Measurements from ENCODE around the gene KDM5C. TPM values are rescaled to one million over a fixed set of nuclear protein-coding genes. Genes with fewer than 3 reads are reported as not detected.

KDM5C gene
- total RNA-seq, 1 experiment from 2014 or later, result 112 TPM

DNA sequence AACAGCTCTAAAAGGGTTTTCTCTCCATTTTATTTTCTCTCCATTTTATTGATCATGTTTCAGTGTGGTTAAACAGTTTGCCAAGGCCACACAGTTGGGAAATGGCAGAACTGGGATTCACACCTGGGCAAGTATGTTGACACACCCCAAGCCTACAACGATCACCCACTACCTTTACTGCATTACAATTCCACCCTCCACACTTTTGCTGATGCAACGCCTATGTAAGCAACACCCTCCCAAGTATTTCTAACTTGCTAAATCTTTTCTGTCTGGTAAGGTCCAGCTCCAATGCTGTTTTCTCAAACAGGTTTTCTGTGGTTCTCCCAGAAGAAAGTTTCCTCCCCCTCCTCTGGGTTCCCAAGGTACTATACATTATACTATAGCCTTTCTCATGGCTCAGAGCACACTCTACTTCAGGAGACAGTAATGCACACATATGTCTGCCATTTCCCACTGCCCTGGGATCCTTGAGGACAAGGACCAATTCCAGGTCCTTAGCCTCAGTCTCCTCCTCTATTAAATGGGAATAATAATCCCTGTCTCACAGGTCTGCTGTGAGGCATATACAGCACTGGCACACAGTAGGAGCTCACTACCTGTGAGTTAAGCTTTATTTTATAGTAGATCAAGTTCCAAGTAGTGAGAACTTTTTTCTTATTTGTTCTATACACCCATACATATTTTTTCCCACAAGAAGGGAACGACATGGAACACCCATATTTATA, 28.4 kb upstream of the KDM5C start (continued):
- TF ChIP-seq, protein P1, sequence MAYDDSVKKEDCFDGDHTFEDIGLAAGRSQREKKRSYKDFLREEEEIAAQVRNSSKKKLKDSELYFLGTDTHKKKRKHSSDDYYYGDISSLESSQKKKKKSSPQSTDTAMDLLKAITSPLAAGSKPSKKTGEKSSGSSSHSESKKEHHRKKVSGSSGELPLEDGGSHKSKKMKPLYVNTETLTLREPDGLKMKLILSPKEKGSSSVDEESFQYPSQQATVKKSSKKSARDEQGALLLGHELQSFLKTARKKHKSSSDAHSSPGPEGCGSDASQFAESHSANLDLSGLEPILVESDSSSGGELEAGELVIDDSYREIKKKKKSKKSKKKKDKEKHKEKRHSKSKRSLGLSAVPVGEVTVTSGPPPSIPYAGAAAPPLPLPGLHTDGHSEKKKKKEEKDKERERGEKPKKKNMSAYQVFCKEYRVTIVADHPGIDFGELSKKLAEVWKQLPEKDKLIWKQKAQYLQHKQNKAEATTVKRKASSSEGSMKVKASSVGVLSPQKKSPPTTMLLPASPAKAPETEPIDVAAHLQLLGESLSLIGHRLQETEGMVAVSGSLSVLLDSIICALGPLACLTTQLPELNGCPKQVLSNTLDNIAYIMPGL (CRISPR knock-in tag; IDR thresholded peaks at IDR 0.05), result no peak

GRCh38 chrX:53251307-53251706, 26.3 kb upstream of the KDM5C start:
- ChIA-PET CTCF (no interaction called here), POLR2A (no interaction called here)
- ATAC-seq (no peak), DNase-seq (ENCODE audit: low spot score) (no peak)
- H3K27me3 Mint-ChIP-seq (ENCODE audit: low read depth), result no peaks in the 10 kb centered on the region
- TF ChIP-seq ZNF396 (CRISPR knock-in tag; IDR thresholded peaks at IDR 0.05; ENCODE audit: borderline replicate concordance) (no peak), ZNF121 (CRISPR knock-in tag; IDR thresholded peaks at IDR 0.05) (no peak), ETV6 (CRISPR knock-in tag; IDR thresholded peaks at IDR 0.05) (no peak), MXD4 (CRISPR knock-in tag; IDR thresholded peaks at IDR 0.05; ENCODE audit: borderline replicate concordance) (no peak), GRHL2 (CRISPR knock-in tag; IDR thresholded peaks at IDR 0.05; ENCODE audit: insufficient replicate concordance, severe bottlenecking) (no peak), SMAD4 (CRISPR knock-in tag; IDR thresholded peaks at IDR 0.05) (no peak), KAT7 (CRISPR knock-in tag; IDR thresholded peaks at IDR 0.05; ENCODE audit: borderline replicate concordance) (no peak), TP53 (CRISPR knock-in tag; IDR thresholded peaks at IDR 0.05) (no peak), CREM (CRISPR knock-in tag; IDR thresholded peaks at IDR 0.05) (no peak)
- H3K4me1 Mint-ChIP-seq, result no peaks in the 10 kb centered on the region
- peaks cover 26% of the 10 kb centered on the region for H3K36me3 Mint-ChIP-seq
- H3K9me3 Mint-ChIP-seq, result no peaks in the 10 kb centered on the region
- no peak overlapping the region for H3K27ac Mint-ChIP-seq
- H3K4me3 Mint-ChIP-seq, result no peak overlapping the region

DNA sequence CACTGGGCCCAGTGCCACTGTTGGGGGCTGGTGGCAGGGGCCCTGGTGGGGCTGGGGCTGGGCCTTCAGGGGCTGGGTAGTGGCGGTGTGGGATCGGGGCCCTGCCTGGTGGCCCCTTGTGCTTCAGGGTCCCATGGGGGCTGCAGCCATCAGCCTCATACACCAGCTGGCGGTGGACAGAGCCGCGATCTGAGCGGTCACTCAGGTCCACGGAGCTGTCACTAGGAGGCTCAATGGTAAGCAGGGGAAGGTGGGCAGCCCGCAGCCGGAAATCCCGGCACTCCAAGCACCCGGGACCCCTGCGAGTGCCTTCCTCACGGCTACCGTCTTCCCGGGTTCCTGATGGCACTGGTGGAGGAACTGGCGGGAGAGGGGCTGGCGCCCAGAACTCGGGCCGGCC, 25.5 kb upstream of the KDM5C start:
- CTCF ChIA-PET, result no interaction called here
- no peak for DNase-seq (ENCODE audit: low spot score)
- Mint-ChIP-seq H3K27ac (no peak overlapping the region), H3K4me1 (no peaks in the 10 kb centered on the region), H3K36me3 (peaks cover 29% of the 10 kb centered on the region), H3K4me3 (no peak overlapping the region), H3K9me3 (no peaks in the 10 kb centered on the region), H3K27me3 (ENCODE audit: low read depth) (no peaks in the 10 kb centered on the region)
- POLR2A ChIA-PET, result no interaction called here
- ATAC-seq, result no peak
- TF ChIP-seq GTF2I (CRISPR knock-in tag; conservative IDR thresholded peaks at IDR 0.05), result no peak
- no peak for TF ChIP-seq SMAD4 (CRISPR knock-in tag; IDR thresholded peaks at IDR 0.05)
- TF ChIP-seq, protein P1 (CRISPR knock-in tag; IDR thresholded peaks at IDR 0.05), result no peak
- TF ChIP-seq, protein P2, sequence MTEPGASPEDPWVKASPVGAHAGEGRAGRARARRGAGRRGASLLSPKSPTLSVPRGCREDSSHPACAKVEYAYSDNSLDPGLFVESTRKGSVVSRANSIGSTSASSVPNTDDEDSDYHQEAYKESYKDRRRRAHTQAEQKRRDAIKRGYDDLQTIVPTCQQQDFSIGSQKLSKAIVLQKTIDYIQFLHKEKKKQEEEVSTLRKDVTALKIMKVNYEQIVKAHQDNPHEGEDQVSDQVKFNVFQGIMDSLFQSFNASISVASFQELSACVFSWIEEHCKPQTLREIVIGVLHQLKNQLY (CRISPR knock-in tag; IDR thresholded peaks at IDR 0.05), result no peak
- no peak for TF ChIP-seq RELA (CRISPR knock-in tag; IDR thresholded peaks at IDR 0.05; ENCODE audit: borderline replicate concordance)
- no peak for TF ChIP-seq NFATC4 (CRISPR knock-in tag; IDR thresholded peaks at IDR 0.05)
- TF ChIP-seq ZNF396 (CRISPR knock-in tag; IDR thresholded peaks at IDR 0.05; ENCODE audit: borderline replicate concordance), result no peak
- no peak for TF ChIP-seq TEAD4 (CRISPR knock-in tag; IDR thresholded peaks at IDR 0.05)
- TF ChIP-seq, protein P3, sequence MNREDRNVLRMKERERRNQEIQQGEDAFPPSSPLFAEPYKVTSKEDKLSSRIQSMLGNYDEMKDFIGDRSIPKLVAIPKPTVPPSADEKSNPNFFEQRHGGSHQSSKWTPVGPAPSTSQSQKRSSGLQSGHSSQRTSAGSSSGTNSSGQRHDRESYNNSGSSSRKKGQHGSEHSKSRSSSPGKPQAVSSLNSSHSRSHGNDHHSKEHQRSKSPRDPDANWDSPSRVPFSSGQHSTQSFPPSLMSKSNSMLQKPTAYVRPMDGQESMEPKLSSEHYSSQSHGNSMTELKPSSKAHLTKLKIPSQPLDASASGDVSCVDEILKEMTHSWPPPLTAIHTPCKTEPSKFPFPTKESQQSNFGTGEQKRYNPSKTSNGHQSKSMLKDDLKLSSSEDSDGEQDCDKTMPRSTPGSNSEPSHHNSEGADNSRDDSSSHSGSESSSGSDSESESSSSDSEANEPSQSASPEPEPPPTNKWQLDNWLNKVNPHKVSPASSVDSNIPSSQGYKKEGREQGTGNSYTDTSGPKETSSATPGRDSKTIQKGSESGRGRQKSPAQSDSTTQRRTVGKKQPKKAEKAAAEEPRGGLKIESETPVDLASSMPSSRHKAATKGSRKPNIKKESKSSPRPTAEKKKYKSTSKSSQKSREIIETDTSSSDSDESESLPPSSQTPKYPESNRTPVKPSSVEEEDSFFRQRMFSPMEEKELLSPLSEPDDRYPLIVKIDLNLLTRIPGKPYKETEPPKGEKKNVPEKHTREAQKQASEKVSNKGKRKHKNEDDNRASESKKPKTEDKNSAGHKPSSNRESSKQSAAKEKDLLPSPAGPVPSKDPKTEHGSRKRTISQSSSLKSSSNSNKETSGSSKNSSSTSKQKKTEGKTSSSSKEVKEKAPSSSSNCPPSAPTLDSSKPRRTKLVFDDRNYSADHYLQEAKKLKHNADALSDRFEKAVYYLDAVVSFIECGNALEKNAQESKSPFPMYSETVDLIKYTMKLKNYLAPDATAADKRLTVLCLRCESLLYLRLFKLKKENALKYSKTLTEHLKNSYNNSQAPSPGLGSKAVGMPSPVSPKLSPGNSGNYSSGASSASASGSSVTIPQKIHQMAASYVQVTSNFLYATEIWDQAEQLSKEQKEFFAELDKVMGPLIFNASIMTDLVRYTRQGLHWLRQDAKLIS (CRISPR knock-in tag; IDR thresholded peaks at IDR 0.05; ENCODE audit: borderline replicate concordance), result no peak
- TF ChIP-seq PRRX2 (CRISPR knock-in tag; IDR thresholded peaks at IDR 0.05), result no peak
- no peak for TF ChIP-seq ZNF121 (CRISPR knock-in tag; IDR thresholded peaks at IDR 0.05)
- no peak for TF ChIP-seq CREM (CRISPR knock-in tag; IDR thresholded peaks at IDR 0.05)
- TF ChIP-seq ZMAT4 (CRISPR knock-in tag; IDR thresholded peaks at IDR 0.05), result no peak
- no peak for TF ChIP-seq RORB (CRISPR knock-in tag; IDR thresholded peaks at IDR 0.05)
- no peak for TF ChIP-seq MAX (CRISPR knock-in tag; IDR thresholded peaks at IDR 0.05)
- no peak for TF ChIP-seq MYBL2 (CRISPR knock-in tag; IDR thresholded peaks at IDR 0.05)
- TF ChIP-seq NR2C2 (CRISPR knock-in tag; IDR thresholded peaks at IDR 0.05), result no peak

Measured in WTC11 (cell line).